NCI-H748 (cell line): ENCODE data around the gene CDH16.
A peak's percentile ranks its signal among the peaks of the same experiment; 100 is the strongest.
"Not testable (repeated sequence)": the region's sequence is repeated elsewhere in the genome, so short reads cannot be mapped to it uniquely, and the experiment has no call there.

ENCODE experiments used
- DNase-seq: peaks from one replicate; lab custom pipeline; 2025; ENCODE audit not compliant: unreplicated experiment; lab: John Stamatoyannopoulos, UW

Gene CDH16

GRCh38 chr16:66918803-66919568 lies at the start of gene CDH16:
TSS of gene CDH16 (minus strand) at chr16:66918885. CDS start at chr16:66918065, 820 bp downstream.
- DNase-seq = no peak

DNA sequence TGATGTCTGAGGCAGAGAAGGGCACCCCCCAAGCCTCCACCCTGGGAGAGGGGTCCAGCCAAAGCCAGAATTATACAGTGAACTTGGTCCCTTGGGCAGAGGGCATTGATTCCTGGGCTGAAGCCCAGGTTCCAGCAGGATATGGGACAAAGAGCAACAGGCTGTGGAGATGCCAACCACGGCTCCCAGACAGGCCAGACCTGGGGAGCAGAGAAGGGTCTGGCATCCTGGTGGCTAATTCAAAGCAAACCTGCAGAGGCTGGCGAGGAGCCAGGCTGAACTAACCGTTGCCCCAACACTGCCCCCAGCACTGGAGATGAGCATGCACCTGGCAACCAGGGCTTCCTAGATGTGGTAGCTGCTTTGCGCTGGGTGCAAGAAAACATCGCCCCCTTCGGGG lies 45.4 kb upstream of the CDH16 start:
- peak; percentile 2 for DNase-seq

GRCh38 chr16:66961914-66962313 lies 43.2 kb upstream of the CDH16 start:
- DNase-seq = no peak

DNA sequence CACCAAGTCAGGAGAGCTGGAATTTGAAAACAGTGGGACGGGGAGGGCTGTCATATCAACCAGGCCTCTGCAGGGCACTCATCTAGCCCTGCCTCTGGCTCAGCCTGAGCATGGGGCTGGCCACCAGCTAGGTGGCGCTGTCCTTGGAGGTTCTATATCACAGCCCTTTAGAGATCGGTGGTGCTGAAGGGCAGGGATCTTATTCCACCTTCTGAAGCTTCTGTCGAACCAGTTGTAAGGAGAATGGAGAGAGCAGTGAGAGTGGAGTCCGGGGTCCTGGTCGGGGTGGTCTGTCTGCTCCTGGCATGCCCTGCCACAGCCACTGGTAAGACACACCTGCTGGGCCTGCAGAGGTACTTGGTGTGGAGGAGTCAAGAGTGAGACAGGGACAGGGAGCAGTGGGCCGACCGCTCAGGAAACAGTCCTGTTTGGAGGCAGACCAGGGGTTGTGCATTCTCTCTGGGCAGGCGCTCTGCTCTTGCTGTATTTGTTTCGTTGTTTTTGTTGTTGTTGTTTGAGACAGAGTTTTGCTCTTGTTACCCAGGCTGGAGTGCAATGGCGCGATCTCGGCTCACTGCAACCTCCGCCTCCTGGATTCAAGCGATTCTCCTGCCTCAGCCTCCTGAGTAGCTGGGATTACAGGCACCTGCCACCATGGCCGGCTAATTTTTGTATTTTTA lies 42.5 kb upstream of the CDH16 start, which contains the start of gene CES3:
TSS of gene CES3 (plus strand) at position 202 of the 680 bp plus-strand sequence. CDS start at position 244, 42 bp downstream.
- peak; percentile 65 for DNase-seq

GRCh38 chr16:66960270-66960669 lies 41.6 kb upstream of the CDH16 start:
- no peak for DNase-seq

DNA sequence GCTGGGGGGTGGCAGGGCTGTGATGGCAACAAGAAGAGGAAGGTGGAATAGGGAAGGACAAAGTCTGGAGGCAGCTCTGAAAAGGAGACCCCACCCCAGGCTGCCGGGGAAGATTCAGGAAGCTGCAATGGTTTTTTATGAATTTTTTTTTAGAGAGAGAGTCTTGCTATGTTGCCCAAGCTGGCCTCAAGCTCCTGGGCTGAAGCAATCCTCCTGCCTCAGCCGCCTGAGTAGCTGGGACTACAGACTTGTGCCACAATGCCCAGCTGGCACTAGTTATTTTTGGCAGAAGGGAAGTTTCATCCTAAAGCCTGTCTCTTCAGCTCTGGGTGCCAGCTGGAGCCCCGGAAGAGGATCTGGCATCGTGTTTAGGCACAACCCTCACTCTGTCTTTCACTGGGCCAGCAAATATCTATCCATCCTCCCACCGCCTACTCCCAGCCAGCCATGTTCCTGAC lies 41.0 kb upstream of the CDH16 start:
- DNase-seq = no peak

DNA sequence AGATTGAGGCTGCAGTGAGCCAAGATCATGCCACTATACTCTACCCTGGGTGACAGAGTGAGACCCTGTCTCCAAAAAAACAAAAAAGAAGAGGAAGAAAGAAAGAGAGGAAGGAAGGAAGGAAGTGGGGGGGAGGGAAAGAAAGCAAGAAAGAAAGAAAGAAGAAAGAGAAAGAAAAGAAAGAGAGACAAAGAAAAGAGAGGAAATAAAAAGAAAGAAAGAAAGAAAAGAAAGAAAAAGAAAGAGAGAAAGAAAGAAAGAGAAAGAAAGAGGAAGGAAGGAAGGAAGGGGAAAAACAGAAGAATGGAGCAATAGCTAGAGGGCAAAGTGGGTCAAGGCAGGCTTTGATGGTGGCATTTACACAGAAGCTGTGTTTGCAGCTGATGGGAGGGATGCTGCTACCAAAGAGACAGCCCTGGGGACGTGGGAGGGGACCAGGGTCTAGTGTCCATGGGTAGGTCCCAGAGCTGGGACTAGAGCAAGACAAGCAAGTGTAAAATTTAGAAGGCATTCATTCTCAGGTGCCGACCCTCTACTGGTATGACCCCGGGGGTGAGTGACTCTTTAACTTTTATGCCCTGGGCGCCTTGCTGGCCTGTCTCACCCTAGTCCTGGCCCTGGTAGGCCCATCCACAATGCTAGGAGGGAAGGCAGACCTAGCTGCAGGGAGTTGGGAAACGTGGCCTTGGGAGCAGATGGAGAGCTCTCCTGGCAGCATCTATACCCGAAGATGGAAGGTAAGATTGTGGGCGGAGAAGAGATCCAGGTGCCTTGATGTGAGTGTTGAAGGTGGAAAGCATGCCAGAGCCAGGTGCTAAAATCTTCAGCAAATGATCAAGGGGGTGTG lies 40.4 kb upstream of the CDH16 start:
- no peak for DNase-seq

GRCh38 chr16:66956154-66956457 lies 37.4 kb upstream of the CDH16 start:
- DNase-seq = not testable (repeated sequence)

DNA sequence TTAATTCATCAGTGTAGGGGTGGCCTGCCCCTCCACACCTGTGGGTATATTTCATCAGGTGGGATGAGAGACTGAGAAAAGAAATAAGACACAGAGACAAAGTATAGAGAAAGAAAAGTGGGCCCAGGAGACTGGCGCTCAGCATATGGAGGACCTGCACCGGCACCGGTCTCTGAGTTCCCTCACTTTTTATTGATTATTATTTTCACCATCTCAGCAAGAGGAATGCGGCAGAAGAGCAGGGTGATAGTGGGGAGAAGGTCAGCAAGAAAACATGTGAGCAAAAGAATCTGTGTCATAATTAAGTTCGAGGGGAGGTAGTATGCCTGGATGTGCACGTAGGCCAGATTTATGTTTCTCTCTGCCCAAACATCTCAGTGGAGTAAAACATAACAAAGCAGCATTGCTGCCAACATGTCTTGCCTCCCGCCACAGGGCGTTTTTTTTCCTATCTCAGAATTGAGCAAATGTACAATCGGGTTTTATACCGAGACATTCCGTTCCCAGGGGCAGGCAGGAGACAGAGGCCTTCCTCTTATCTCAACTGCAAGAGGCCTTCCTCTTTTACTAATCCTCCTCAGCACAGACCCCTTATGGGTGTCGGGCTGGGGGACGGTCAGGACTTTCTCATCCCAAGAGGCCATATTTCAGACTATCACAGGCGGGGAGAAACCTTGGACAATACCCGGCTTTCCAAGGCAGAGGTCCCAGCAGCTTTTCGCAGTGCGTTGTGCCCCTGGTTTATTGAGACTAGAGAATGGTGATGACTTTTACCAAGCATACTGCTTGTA lies 36.9 kb upstream of the CDH16 start:
- DNase-seq = not testable (repeated sequence)

- peak; percentile 54 for DNase-seq
These were observed 35.5 kb upstream of the CDH16 start for GRCh38 chr16:66954097-66954659.

- DNase-seq = no peak
These were observed 34.9 kb upstream of the CDH16 start for GRCh38 chr16:66953462-66954096.

DNA sequence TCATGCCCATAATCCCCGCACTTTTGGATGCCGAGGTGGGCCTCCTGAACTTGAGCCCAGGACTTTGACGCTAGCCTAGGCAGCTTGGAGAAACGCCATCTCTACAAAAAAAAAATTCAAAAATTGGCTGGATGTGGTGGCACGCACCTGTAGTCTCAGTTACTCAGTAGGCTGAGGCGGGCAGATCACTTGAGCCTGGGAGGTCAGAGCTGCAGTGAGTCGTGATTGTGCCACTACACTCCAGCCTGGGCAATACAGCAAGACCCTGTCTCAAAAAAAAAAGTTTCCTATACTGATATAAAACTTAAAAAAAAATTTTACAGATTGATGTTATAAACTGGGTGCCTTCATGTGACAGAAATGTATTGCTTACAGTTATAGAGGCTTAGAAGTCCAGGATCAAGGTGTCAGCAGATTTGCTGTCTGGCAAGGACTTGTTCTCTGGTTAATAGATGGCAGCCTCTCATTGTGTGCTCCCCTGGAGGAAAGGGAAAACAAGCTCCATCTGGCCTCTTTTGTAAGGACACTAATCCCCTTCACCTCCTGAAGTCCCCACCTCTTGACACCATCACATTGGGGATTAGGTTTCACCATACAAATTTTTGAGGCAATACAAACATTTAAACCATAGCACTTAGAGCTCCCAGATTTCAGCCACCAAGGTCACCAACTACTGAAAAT lies 33.9 kb upstream of the CDH16 start:
- no peak for DNase-seq

- DNase-seq = no peak
These were observed 32.5 kb upstream of the CDH16 start for GRCh38 chr16:66950971-66951790.

- no peak for DNase-seq
These were observed 31.8 kb upstream of the CDH16 start for GRCh38 chr16:66950437-66950836.

DNA sequence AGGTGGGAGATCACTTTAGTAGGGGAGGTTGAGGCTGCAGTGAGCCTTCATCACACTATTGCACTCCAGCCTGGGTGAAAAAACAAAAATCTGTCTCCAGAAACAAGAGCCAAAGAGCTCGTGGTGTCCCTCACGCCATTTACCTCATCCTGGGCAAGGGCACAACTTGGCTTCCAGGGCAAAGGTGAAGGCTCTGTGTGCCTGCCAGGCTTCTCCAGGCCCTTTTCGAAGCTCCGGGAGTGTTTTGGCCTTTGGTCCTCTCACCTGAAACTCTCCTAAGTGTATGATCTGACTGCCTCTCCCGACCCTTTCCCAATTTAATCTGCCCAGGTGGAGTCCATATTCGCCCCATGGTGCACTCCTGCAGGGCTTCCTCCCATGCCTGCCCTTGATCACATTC lies 30.8 kb upstream of the CDH16 start:
- no peak for DNase-seq

DNA sequence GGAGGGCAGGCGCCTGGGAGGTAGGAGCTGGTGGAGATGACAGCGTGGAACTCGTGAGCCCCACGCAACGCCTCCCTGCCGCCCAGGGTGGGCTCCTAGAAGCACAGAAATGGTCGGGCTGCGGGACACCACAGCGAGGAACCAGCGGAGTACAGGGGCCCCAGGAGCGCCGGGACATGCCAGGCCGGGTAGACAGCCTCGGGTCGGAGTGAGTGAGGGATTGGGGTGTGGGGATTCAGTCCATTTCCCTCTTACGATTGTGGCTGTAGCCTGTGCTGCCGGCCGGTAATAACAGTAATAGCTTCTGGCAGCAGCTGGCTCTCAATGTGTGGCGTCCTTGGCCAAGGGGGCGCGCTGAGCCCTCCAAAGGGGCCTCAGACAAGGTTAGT lies 30.1 kb upstream of the CDH16 start:
- no peak for DNase-seq

- peak; percentile 31 for DNase-seq
These were observed 29.6 kb upstream of the CDH16 start for GRCh38 chr16:66948134-66948836.
